DMS 273 (cell line): Measurements from ENCODE around the gene FGD1.

Experiments used
- DNase-seq: peaks from one replicate; lab custom pipeline; 2025; ENCODE audit not compliant: unreplicated experiment; lab: John Stamatoyannopoulos, UW

The FGD1 gene

GRCh38 chrX:54473993-54474859, 21.8 kb downstream of the FGD1 start:
- DNase-seq: no peak

- no peak for DNase-seq
These were observed 25.8 kb downstream of the FGD1 start for GRCh38 chrX:54470054-54470760.

GRCh38 chrX:54452920-54453319, 43.1 kb downstream of the FGD1 start:
- peak; percentile 79 for DNase-seq

GRCh38 chrX:54449929-54450328, 46.1 kb downstream of the FGD1 start:
- DNase-seq: no peak

- peak; percentile 53 for DNase-seq
These were observed 48.6 kb downstream of the FGD1 start for GRCh38 chrX:54447461-54447860.

DNA sequence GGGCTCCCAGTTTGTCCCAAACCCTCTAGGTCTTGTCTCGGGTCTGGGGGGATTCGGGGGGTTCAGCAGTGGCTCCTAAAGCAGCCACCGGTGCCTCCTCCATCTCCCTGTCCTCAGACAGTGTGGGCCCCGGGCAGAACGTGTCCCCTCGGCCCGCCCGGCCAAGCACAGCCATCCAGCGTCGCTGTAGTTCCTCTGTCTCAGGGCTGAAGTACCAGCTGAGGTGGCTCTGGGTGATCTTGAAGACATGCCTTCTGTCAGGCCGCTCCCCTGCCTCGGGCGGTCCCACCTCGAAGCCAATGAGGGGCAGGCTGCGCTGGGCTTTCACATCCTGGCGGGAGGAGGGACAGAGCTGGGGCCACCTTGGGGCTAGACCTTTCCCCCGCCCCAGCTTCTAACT, 50.0 kb downstream of the FGD1 start:
- no peak for DNase-seq

- no peak for DNase-seq
These were observed 51.3 kb downstream of the FGD1 start for GRCh38 chrX:54444752-54445151.

- no peak for DNase-seq
These were observed 53.2 kb downstream of the FGD1 start for GRCh38 chrX:54442790-54443189.

DNA sequence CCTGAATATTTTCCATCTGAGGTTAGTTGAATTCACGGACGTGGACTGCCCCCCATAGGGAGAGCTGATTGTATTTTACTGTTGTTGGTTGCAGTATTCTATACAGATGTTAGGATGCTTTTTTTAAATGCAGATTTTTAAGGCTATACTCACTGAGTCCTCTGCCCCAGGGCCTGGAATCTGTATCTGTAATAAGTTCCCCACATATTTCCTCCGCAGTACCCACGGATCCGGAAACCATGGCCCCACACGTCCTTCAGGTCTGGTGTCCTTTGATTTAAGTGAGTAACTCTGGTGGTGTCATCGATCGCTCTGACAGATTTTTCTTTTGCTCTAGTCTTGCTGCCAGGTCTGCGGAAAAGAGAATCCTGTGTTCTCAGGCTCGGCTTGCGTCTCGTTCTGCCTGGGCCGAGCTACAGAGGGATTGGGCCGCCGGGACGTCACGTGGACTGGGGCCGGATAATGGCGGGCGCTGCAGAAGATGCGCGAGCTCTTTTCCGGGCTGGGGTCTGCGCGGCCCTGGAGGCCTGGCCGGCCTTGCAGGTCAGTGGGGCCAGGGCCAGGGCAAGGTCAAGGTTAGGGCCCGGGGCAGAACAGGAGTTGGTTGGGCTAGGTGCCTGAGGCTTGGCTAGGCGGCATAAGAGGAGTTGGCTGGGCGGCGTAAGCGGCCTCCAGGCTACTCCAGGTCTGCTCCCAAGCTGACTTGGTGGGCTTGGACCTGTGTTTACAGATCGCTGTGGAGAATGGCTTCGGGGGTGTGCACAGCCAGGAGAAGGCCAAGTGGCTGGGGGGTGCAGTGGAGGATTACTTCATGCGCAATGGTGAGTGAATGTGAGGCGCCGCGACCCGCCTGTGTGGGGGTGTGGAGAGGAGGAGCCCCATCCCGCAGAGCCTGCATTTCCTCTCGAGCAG, 55.8 kb downstream of the FGD1 start, which contains the start of gene TSR2:
Gene TSR2, plus strand, starts transcription at position 445 of the 912 bp plus-strand sequence. Its CDS starts 18 bp downstream, at position 463.
- peak; percentile 94 for DNase-seq

DNA sequence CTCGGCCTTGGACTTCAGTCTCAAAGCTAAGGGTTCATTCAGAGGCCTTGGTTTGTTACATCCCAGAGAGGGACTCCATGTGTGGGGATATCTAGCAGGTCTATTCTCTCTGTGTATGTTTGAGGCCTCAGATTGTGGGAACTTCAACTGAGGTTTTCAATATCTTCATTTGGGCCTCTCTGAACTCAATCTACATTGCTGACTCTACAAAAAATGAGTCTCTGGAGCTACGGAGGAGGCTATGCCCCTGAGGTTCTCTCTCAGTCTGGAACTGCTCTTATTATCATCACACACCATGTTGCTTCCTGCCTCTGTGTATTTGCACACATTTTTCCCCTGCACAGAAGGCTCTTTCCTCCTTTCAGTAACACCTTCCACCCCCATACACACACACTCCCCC, 60.9 kb downstream of the FGD1 start:
- DNase-seq: no peak

GRCh38 chrX:54430519-54430918, 65.5 kb downstream of the FGD1 start:
- no peak for DNase-seq

- peak; percentile 83 for DNase-seq
These were observed 68.1 kb downstream of the FGD1 start for GRCh38 chrX:54427837-54428424.

DNA sequence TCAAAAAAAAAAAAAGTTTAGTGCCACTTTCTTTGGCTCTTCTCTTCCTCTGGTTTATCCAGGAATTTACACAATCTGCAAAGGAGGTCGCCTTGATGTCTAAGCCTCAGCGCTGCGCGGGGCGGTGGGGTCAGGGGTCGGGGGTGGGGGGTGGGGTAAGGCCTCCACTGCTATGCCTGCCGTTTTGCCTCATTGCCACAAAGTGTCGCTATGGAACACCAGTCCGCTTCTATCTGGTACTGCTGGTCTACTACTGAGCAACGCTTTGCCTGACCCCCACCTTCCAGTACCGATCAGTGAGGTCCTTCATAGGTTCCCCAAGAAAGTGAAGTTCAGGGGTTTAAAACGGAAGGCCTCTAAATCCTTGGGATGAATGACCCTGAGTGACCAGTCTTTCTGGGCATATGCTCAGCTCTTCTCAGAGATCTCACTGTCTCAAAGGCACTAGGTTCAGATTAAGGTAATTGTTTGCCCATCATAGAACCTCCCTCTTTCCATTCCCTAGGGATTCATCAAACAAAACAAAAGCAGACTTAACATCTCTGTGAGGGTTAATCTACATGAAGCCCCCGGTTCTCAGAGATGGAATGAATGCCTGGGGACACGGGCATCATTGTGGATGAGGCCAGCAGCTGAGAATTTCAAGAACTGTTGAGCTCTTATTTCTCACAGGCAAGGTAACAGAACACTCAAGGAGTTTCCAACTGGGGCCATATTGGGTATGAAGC, 72.7 kb downstream of the FGD1 start:
- peak; percentile 12 for DNase-seq

DNA sequence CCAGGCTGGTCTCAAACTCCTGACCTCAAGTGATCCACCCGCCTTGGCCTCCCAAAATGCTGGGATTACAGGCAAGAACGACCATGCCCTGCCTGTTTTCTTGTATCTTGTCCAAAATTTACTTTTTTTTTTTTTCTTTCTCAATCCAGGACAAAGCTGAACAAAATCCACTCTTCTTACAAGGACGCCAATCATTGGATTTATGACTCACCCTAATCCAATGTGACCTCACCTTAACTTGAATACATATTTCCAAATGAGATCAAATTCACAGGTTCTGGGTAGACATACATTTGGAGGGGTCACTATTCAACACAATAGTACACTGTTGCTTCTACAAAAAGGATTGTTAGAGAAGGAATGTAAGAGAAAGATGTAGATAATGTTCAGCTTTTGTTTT, 73.9 kb downstream of the FGD1 start:
- DNase-seq: no peak

DNA sequence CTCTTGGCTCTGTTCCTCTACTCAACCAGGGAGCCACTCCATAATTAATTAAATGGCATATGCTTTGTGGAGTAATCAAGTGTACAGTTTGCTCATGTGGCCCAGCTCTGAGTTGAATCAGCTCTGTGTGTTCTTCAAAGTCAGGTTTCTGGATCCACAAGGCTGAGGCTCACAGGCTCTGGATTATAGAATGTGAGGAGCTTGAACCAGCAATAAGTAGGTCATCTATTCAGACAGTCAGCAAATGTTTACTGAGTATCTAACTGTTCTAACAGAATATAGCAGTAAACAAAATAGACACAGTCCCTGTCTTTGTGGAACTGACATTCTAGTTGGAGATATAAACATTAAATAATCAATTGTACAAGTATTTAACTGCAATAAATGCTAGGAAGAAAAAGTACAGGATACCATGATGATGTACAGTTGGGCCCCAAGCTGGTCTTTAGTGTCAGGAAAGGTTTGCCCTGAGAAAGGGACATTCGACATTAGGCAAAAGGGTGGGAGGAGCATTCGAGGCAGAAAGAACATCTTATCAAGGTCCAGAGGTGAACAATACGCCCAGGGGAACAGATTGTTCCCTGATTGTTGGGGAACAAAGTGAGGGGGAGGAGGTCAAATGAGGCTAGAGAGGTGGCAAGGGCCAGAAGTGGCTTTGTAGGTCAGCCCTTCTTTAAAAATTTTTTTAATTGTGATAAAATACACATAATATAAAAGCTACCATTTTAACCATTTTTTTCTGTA, 76.3 kb downstream of the FGD1 start:
- DNase-seq: peak; percentile 42

- DNase-seq: no peak
These were observed 79.1 kb downstream of the FGD1 start for GRCh38 chrX:54416965-54417364.

DNA sequence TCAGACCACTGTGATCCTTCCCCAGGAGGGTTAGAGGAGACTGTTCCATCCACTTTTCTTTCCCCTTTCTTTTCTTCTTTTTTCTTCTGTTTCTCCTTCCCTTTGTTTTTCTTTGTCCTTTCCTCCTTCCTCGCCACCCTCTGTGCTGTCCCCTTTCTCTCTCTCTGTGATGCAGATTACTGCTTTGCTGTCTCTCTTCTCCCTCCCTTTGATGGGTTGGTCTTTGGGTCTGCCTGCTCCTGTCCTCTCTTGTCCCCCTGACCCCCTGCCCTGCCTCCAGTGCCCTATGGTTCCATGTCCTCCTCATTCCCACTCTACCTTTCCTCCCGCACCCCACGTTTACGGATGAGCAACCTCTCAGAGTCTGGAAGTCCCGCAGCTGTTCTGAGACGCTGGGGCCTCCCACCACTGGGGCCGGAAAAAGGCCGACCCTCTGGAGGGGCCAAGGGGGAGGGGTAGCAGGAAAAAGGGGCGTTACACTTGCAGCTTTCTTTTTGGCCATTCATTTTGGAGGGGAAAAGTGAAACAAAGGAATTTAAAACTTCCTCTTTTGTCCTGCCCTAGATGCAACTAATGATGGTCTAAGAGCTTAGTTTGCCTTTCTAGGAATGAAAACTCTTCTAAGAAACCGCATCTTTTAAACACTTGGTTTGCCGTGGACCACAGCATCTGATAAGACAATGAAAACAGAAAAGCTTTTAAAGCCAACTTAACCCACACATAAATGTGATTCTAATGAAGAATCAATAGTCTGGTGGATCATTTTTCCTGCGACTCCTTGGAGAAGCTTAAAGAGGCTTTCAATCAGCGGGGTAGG, 80.3 kb downstream of the FGD1 start:
- DNase-seq: no peak

- DNase-seq: peak; percentile 73
These were observed 82.3 kb downstream of the FGD1 start for GRCh38 chrX:54413753-54414152.

DNA sequence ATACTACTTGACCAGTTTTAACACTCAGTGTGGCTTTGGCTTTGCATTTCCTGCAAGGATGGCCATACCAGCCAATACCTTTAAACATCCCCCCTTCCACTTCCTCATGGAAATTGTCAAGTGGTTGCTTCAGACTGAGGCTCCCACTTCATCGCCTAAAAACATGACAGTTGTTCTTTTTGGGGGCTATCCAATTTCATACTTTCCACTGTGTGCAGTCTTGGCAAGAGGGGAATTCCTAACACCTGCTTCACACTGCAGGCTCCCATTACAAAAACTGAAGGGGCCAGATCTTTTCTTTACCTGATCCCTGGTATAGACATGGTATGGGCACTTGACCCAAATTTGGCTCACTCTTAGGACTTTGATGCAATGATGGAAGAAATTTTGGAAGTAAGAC, 84.3 kb downstream of the FGD1 start:
- peak; percentile 74 for DNase-seq
